ENCODE measurements around the gene HOXA7. TPM values are rescaled to one million over a fixed set of nuclear protein-coding genes. Genes with fewer than 3 reads are reported as not detected.

HOXA7 gene
- total and polyA plus RNA-seq, 5 donors from 2014 or later = not detected

GRCh38 chr7:27172823-27173510, 16.5 kb upstream of the HOXA7 start:
- H3K4me1 ChIP-seq (ENCODE audit: control insufficient read depth, insufficient read depth, low read length, poor library complexity, severe bottlenecking) = peaks cover 44% of the 10 kb centered on the region
- ATAC-seq (ENCODE audit: low read depth in 2 of 2) (no peak), DNase-seq (peak in 1 of 3 donors; percentile 17)
- H3K27ac ChIP-seq (ENCODE audit: insufficient read depth, low read length, poor library complexity, severe bottlenecking) = no peak overlapping the region
- Mint-ChIP-seq H3K4me3 (peak overlapping the region in 2 of 4 donors; percentile 73 to 78), H3K9me3 (peaks cover 0 to 11% (median 0%) of the 10 kb centered on the region in 7 donors), H3K27ac (peak overlapping the region in 1 of 3 donors; percentile 56), H3K27me3 (peaks cover 74% of the 10 kb centered on the region), H3K36me3 (no peaks in the 10 kb centered on the region), H3K4me1 (peaks cover 10 to 39% (median 13%) of the 10 kb centered on the region in 4 donors)
- H3K4me3 ChIP-seq (ENCODE audit: low read depth, low read length) = no peak overlapping the region
- no peaks in the 10 kb centered on the region for H3K36me3 ChIP-seq (ENCODE audit: control insufficient read depth, insufficient read depth, low read length)
- H3K9me3 ChIP-seq (ENCODE audit: control insufficient read depth in 2 of 2, low read length in 2 of 2) = no peaks in the 10 kb centered on the region
- H3K27me3 ChIP-seq (ENCODE audit: control insufficient read depth, insufficient read depth, low read length) = peaks cover 44% of the 10 kb centered on the region

- DNase-seq (no peak), ATAC-seq (ENCODE audit: low read depth in 2 of 2) (no peak)
- Histone ChIP-seq H3K4me1 (ENCODE audit: control insufficient read depth, insufficient read depth, low read length, poor library complexity, severe bottlenecking) (peaks cover 44% of the 10 kb centered on the region), H3K9me3 (ENCODE audit: control insufficient read depth in 2 of 2, low read length in 2 of 2) (no peaks in the 10 kb centered on the region), H3K36me3 (ENCODE audit: control insufficient read depth, insufficient read depth, low read length) (no peaks in the 10 kb centered on the region), H3K27ac (ENCODE audit: insufficient read depth, low read length, poor library complexity, severe bottlenecking) (no peak overlapping the region), H3K4me3 (ENCODE audit: low read depth, low read length) (no peak overlapping the region), H3K27me3 (ENCODE audit: control insufficient read depth, insufficient read depth, low read length) (peaks cover 49% of the 10 kb centered on the region)
- Mint-ChIP-seq H3K27ac (peak overlapping the region in 1 of 3 donors; percentile 79), H3K4me3 (peak overlapping the region; percentile 67 to 78 (median 74)), H3K4me1 (peaks cover 10 to 42% (median 13%) of the 10 kb centered on the region in 4 donors), H3K27me3 (peaks cover 74% of the 10 kb centered on the region), H3K9me3 (peaks cover 0 to 11% (median 0%) of the 10 kb centered on the region in 7 donors), H3K36me3 (no peaks in the 10 kb centered on the region)
Observed at GRCh38 chr7:27172315-27172774, 15.9 kb upstream of the HOXA7 start.

- Histone ChIP-seq H3K4me1 (ENCODE audit: control insufficient read depth, insufficient read depth, low read length, poor library complexity, severe bottlenecking) (peaks cover 48% of the 10 kb centered on the region), H3K36me3 (ENCODE audit: control insufficient read depth, insufficient read depth, low read length) (no peaks in the 10 kb centered on the region), H3K27ac (ENCODE audit: insufficient read depth, low read length, poor library complexity, severe bottlenecking) (no peak overlapping the region), H3K9me3 (ENCODE audit: control insufficient read depth in 2 of 2, low read length in 2 of 2) (no peaks in the 10 kb centered on the region), H3K4me3 (ENCODE audit: low read depth, low read length) (no peak overlapping the region), H3K27me3 (ENCODE audit: control insufficient read depth, insufficient read depth, low read length) (peaks cover 50% of the 10 kb centered on the region)
- no peak for DNase-seq
- Mint-ChIP-seq H3K4me3 (peak overlapping the region; percentile 67 to 82 (median 76)), H3K27ac (peak overlapping the region in 1 of 3 donors; percentile 79), H3K36me3 (no peaks in the 10 kb centered on the region), H3K4me1 (peaks cover 10 to 46% (median 13%) of the 10 kb centered on the region in 4 donors), H3K27me3 (peaks cover 76% of the 10 kb centered on the region), H3K9me3 (peaks cover 0 to 11% (median 0%) of the 10 kb centered on the region in 7 donors)
- ATAC-seq (ENCODE audit: low read depth in 2 of 2) = no peak
Observed at GRCh38 chr7:27171637-27172314, 15.3 kb upstream of the HOXA7 start.

GRCh38 chr7:27171325-27171636, 14.8 kb upstream of the HOXA7 start:
- Histone ChIP-seq H3K4me3 (ENCODE audit: low read depth, low read length) (no peak overlapping the region), H3K36me3 (ENCODE audit: control insufficient read depth, insufficient read depth, low read length) (no peaks in the 10 kb centered on the region), H3K4me1 (ENCODE audit: control insufficient read depth, insufficient read depth, low read length, poor library complexity, severe bottlenecking) (peaks cover 52% of the 10 kb centered on the region), H3K9me3 (ENCODE audit: control insufficient read depth in 2 of 2, low read length in 2 of 2) (no peaks in the 10 kb centered on the region), H3K27ac (ENCODE audit: insufficient read depth, low read length, poor library complexity, severe bottlenecking) (no peak overlapping the region), H3K27me3 (ENCODE audit: control insufficient read depth, insufficient read depth, low read length) (peaks cover 50% of the 10 kb centered on the region)
- H3K27me3 Mint-ChIP-seq = peaks cover 81% of the 10 kb centered on the region
- no peak for ATAC-seq (ENCODE audit: low read depth in 2 of 2)
- peaks cover 10 to 49% (median 13%) of the 10 kb centered on the region in 4 donors for H3K4me1 Mint-ChIP-seq
- no peak for DNase-seq
- no peak overlapping the region for H3K27ac Mint-ChIP-seq
- H3K9me3 Mint-ChIP-seq = peaks cover 0 to 11% (median 0%) of the 10 kb centered on the region in 7 donors
- no peaks in the 10 kb centered on the region for H3K36me3 Mint-ChIP-seq
- H3K4me3 Mint-ChIP-seq = peak overlapping the region; percentile 43 to 74 (median 59)

GRCh38 chr7:27170426-27171324, 14.2 kb upstream of the HOXA7 start:
- no peak overlapping the region for H3K27ac ChIP-seq (ENCODE audit: insufficient read depth, low read length, poor library complexity, severe bottlenecking)
- DNase-seq (no peak), ATAC-seq (ENCODE audit: low read depth in 2 of 2) (no peak)
- no peak overlapping the region for H3K4me3 ChIP-seq (ENCODE audit: low read depth, low read length)
- H3K36me3 Mint-ChIP-seq = no peaks in the 10 kb centered on the region
- H3K4me1 ChIP-seq (ENCODE audit: control insufficient read depth, insufficient read depth, low read length, poor library complexity, severe bottlenecking) = peaks cover 58% of the 10 kb centered on the region
- peak overlapping the region in 3 of 4 donors; percentile 67 to 79 (median 74) for H3K4me3 Mint-ChIP-seq
- H3K4me1 Mint-ChIP-seq = peaks cover 10 to 52% (median 16%) of the 10 kb centered on the region in 4 donors
- peaks cover 51% of the 10 kb centered on the region for H3K27me3 ChIP-seq (ENCODE audit: control insufficient read depth, insufficient read depth, low read length)
- peaks cover 81% of the 10 kb centered on the region for H3K27me3 Mint-ChIP-seq
- no peaks in the 10 kb centered on the region for H3K36me3 ChIP-seq (ENCODE audit: control insufficient read depth, insufficient read depth, low read length)
- H3K9me3 Mint-ChIP-seq = peaks cover 0 to 14% (median 0%) of the 10 kb centered on the region in 7 donors
- H3K27ac Mint-ChIP-seq = peak overlapping the region in 1 of 3 donors; percentile 87
- H3K9me3 ChIP-seq (ENCODE audit: control insufficient read depth in 2 of 2, low read length in 2 of 2) = no peaks in the 10 kb centered on the region

GRCh38 chr7:27169658-27170425, 13.4 kb upstream of the HOXA7 start:
- H3K9me3 Mint-ChIP-seq = peaks cover 0 to 15% (median 0%) of the 10 kb centered on the region in 7 donors
- no peaks in the 10 kb centered on the region for H3K9me3 ChIP-seq (ENCODE audit: control insufficient read depth in 2 of 2, low read length in 2 of 2)
- no peak overlapping the region for H3K27ac ChIP-seq (ENCODE audit: insufficient read depth, low read length, poor library complexity, severe bottlenecking)
- peaks cover 81% of the 10 kb centered on the region for H3K27me3 Mint-ChIP-seq
- H3K27me3 ChIP-seq (ENCODE audit: control insufficient read depth, insufficient read depth, low read length) = peaks cover 46% of the 10 kb centered on the region
- H3K36me3 ChIP-seq (ENCODE audit: control insufficient read depth, insufficient read depth, low read length) = no peaks in the 10 kb centered on the region
- no peak overlapping the region for H3K4me3 ChIP-seq (ENCODE audit: low read depth, low read length)
- ATAC-seq (ENCODE audit: low read depth in 2 of 2) = no peak
- peaks cover 10 to 55% (median 18%) of the 10 kb centered on the region in 4 donors for H3K4me1 Mint-ChIP-seq
- peaks cover 67% of the 10 kb centered on the region for H3K4me1 ChIP-seq (ENCODE audit: control insufficient read depth, insufficient read depth, low read length, poor library complexity, severe bottlenecking)
- H3K36me3 Mint-ChIP-seq = no peaks in the 10 kb centered on the region
- peak overlapping the region in 3 of 4 donors; percentile 26 to 79 (median 33) for H3K4me3 Mint-ChIP-seq
- no peak for DNase-seq
- peak overlapping the region in 1 of 3 donors; percentile 87 for H3K27ac Mint-ChIP-seq

Measured in CD4-positive, CD25-positive, alpha-beta regulatory T cell (primary cell).